ENCODE measurements around the gene GET4. TPM values are rescaled to one million over a fixed set of nuclear protein-coding genes. Genes with fewer than 3 reads are reported as not detected.

Gene GET4
- total RNA-seq, 1 donor from 2014 or later = 58.2 TPM

DNA sequence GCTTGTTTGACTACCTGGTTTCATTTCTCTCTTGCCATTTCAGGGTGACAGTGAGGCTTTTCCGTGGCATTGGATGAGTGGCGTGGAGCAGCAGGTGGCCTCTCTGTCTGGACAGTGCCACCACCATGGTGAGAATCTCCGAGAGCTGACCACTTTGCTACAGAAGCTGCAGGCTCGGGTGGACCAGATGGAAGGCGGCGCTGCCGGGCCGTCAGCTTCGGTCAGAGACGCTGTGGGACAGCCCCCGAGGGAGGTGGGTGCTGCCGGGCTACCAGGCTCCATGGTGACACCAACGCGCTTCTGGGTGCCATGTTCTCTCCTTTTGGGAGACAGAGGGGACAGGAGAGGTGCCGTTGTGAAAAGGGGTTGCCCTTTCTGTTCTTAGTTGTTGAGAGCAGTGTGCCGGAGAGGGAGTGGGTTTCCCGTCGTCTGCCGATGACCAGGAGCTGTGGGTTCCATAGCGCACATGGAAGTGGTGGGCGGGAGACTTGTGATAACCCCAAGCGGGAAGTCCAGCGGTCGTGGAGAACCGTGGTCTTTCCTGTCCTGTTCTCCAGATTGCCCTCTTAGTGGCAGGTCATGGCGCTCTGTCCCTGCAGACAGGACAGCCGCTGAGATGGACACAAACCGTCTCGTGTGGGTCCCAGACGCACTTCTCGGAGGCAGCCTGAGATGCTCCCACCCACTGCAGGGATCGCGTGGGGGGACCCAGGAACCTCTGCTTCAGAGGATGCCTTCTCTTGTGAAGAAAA lies 22.8 kb upstream of the GET4 start:
- DNase-seq (ENCODE audit: low spot score, unreplicated experiment) = no peak
- H3K27ac Mint-ChIP-seq = peak overlapping the region; percentile 49
- no peaks in the 10 kb centered on the region for H3K27me3 Mint-ChIP-seq
- H3K4me3 Mint-ChIP-seq (ENCODE audit: low read depth) = no peak overlapping the region
- H3K36me3 Mint-ChIP-seq (ENCODE audit: insufficient read depth) = peaks cover 25% of the 10 kb centered on the region
- TF ChIP-seq, protein P1, sequence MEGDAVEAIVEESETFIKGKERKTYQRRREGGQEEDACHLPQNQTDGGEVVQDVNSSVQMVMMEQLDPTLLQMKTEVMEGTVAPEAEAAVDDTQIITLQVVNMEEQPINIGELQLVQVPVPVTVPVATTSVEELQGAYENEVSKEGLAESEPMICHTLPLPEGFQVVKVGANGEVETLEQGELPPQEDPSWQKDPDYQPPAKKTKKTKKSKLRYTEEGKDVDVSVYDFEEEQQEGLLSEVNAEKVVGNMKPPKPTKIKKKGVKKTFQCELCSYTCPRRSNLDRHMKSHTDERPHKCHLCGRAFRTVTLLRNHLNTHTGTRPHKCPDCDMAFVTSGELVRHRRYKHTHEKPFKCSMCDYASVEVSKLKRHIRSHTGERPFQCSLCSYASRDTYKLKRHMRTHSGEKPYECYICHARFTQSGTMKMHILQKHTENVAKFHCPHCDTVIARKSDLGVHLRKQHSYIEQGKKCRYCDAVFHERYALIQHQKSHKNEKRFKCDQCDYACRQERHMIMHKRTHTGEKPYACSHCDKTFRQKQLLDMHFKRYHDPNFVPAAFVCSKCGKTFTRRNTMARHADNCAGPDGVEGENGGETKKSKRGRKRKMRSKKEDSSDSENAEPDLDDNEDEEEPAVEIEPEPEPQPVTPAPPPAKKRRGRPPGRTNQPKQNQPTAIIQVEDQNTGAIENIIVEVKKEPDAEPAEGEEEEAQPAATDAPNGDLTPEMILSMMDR (IDR thresholded peaks at IDR 0.05; ENCODE audit: unreplicated experiment) = no peak
- no peaks in the 10 kb centered on the region for H3K9me3 Mint-ChIP-seq (ENCODE audit: low read depth)
- H3K4me1 Mint-ChIP-seq (ENCODE audit: low read depth) = no peaks in the 10 kb centered on the region

DNA sequence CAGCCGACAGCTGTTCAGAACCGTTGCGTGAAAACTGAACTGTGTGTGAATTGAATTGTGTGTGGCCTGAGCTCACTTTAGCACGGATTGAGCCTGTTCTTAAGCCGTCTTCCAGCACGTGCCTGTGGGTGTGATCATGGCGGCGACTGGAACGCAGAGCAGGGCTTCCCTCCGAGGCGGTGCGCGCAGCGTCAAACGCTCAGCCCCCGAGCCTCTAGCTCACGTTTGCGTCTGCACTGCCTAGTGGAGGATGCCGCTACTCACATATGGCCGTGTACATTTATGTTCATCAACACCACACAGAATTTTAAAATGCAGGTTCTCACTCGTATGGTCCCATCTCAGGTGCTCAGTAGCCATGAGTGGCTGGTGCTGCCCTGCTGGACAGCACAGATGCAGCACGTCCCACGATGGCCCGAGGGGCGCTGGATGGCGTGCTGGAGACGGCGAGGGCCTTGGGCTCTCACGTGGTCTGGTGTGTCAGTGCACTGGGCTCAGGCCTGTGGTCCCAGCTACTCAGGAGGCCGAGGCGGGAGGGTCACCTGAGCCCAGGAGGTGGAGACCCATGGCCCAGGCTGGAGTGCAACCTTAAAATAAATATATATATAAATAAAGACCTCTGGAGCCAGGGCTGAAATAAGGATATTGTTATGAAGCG lies 22.1 kb upstream of the GET4 start:
- TF ChIP-seq, protein P1 (IDR thresholded peaks at IDR 0.05; ENCODE audit: unreplicated experiment) = no peak
- H3K4me3 Mint-ChIP-seq (ENCODE audit: low read depth) = no peak overlapping the region
- no peaks in the 10 kb centered on the region for H3K9me3 Mint-ChIP-seq (ENCODE audit: low read depth)
- no peaks in the 10 kb centered on the region for H3K4me1 Mint-ChIP-seq (ENCODE audit: low read depth)
- H3K27ac Mint-ChIP-seq = no peak overlapping the region
- no peaks in the 10 kb centered on the region for H3K27me3 Mint-ChIP-seq
- no peak for DNase-seq (ENCODE audit: low spot score, unreplicated experiment)
- peaks cover 24% of the 10 kb centered on the region for H3K36me3 Mint-ChIP-seq (ENCODE audit: insufficient read depth)

DNA sequence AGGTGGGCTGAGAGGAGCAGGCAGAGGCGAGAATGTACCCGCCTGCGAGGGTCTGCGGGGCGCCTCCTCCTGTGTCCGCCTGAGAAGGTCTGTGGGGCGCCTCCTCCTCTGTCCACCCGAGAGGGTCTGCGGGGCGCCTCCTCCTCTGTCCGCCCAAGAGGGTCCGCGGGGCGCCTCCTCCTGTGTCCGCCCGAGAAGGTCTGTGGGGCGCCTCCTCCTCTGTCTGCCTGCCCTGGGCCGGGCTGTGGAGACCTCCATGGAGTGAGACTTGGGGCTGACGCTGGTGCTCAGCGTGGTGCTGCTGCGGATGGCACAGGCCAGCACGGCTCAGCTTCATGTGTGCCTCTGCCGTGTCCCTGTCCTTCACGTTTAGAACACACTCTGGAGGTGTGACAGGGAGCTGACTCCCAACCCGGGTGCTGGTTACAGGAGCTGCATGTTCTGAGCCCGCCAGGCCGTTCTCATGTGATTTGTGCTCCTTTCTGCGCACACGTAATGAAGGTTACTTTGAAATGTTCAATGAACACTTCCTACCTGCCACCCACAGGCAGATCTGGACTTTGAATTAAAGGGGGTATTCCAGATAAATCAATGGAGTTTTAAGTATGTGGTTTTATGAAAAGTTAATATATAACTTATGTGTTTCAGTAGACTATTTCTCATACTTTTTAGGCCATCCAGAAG lies 20.5 kb upstream of the GET4 start:
- DNase-seq (ENCODE audit: low spot score, unreplicated experiment) = no peak
- Mint-ChIP-seq H3K4me1 (ENCODE audit: low read depth) (no peaks in the 10 kb centered on the region), H3K36me3 (ENCODE audit: insufficient read depth) (peaks cover 37% of the 10 kb centered on the region), H3K27ac (no peak overlapping the region), H3K4me3 (ENCODE audit: low read depth) (no peak overlapping the region), H3K9me3 (ENCODE audit: low read depth) (no peaks in the 10 kb centered on the region), H3K27me3 (no peaks in the 10 kb centered on the region)
- TF ChIP-seq, protein P1 (IDR thresholded peaks at IDR 0.05; ENCODE audit: unreplicated experiment) = no peak

DNA sequence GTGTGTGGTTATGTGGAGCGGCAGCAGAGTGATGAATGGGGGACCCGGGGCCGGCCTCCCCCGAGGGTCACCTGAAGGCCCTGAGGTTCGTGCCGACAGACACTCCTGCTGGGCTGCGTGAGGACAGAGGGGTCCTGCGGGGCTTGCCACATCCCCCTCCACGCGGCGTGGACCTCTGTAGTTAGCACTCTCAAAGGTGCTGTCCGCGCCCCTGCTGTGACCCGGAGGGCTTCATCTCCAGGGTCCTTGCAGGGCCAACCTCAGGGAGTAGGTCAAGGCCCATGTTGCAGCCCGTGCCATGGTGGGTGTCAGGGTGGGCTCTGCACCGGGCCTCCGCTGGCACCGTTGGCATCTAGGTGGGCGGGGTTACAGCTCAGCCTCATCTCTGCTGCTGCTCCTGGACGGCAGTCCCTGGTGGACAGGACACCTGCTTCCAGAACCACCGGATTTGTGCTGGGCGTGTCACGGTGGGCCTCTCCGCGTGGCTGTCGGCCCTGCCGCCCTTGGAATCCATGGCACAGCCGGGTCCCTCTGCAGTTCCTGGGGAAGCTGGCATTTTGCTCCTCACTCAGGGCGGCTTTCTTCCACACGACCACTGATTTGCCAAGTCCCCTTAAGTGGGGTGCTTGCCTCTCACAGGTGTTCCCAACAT lies 19.8 kb upstream of the GET4 start:
- DNase-seq (ENCODE audit: low spot score, unreplicated experiment) = no peak
- Mint-ChIP-seq H3K27ac (no peak overlapping the region), H3K4me3 (ENCODE audit: low read depth) (no peak overlapping the region), H3K9me3 (ENCODE audit: low read depth) (peaks cover 3% of the 10 kb centered on the region), H3K36me3 (ENCODE audit: insufficient read depth) (peaks cover 45% of the 10 kb centered on the region), H3K27me3 (no peaks in the 10 kb centered on the region), H3K4me1 (ENCODE audit: low read depth) (peaks cover 4% of the 10 kb centered on the region)
- TF ChIP-seq, protein P1 (IDR thresholded peaks at IDR 0.05; ENCODE audit: unreplicated experiment) = no peak

DNA sequence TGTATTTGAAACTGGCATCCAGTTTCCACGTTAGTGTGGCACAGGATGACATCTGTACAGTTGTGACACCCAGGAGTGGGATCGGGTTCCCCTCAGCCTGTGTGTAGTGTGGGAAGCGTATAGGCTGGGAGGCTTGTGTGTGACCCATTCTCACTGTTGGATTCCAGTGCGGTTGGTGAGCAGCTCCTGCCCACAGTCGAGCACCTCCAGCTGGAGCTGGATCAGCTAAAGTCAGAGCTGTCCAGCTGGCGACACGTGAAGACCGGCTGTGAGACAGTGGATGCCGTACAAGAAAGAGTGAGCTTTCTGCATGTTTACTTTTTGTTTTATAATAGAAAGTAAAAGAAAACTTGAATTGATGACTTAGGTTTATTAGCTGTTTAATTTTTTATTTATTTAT lies 18.7 kb upstream of the GET4 start:
- Mint-ChIP-seq H3K27me3 (no peaks in the 10 kb centered on the region), H3K36me3 (ENCODE audit: insufficient read depth) (peaks cover 49% of the 10 kb centered on the region), H3K9me3 (ENCODE audit: low read depth) (peaks cover 3% of the 10 kb centered on the region), H3K4me1 (ENCODE audit: low read depth) (peaks cover 5% of the 10 kb centered on the region), H3K4me3 (ENCODE audit: low read depth) (no peak overlapping the region), H3K27ac (no peak overlapping the region)
- TF ChIP-seq, protein P1 (IDR thresholded peaks at IDR 0.05; ENCODE audit: unreplicated experiment) = no peak
- DNase-seq (ENCODE audit: low spot score, unreplicated experiment) = no peak
